Spleen (tissue), 7 donors: ENCODE results near the gene SUN2.

Experiments
- POLR2A ChIP-seq, 3 donors: fragments of 450-650 bp; IDR thresholded peaks; one replicate each; pipeline ENCODE4 v1.5.1; 2017; ENCODE audit warnings: antibody characterized with exemption in 3 of 3, mild to moderate bottlenecking in 1 of 3
- POLR2AphosphoS5 ChIP-seq, 3 donors: sonication (generic); formaldehyde crosslinking; IDR thresholded peaks; one replicate each; pipeline ENCODE4 v1.5.1; 2017; ENCODE audit warnings: antibody characterized with exemption in 3 of 3
- TF ChIP-seq, protein P1 (sequence below), 11 experiments: fragments of 200-600 bp in 7 of 11; fragments of 450-650 bp in 4 of 11; sonication (generic) in 4 of 11; IDR thresholded peaks in 8 of 11; conservative IDR thresholded peaks in 3 of 11; 1 replicate in 7 of 11; 2 replicates in 4 of 11; pipeline versions ENCODE4 v1.4.0 to v1.8.0; 2016 to 2021; ENCODE audit warnings: antibody characterized with exemption in 11 of 11, inconsistent platforms in 4 of 11, mild to moderate bottlenecking in 1 of 11
- donor health status: DM: no; HTN: no; CAD: no; lungs with moderate emphysema.
- donor health status: DM: no; HTN: no; CAD: no.
- donor health status: DM: no; HTN: no; CAD: no.

DNA sequence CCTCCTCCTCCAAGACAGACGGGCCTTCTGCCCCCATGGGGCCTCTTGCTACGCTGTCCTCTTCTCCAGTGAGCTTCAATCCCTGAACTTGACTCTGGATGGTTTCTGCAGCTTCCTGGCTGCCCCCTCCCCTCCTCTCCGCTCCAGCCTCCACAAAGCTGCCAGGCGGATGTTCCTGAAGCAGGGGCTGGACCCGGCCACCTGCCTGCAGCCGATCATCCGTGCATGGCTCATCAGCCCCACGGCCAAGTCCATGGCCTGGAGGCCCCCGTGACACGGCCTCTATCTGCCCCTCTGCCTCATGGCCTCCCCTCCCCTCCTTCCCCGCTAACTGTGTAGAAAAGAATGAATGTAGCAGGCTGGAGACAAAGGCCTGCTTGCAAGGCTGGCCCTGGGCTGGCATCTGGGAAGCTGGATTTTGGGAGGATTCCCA, 6.8 kb upstream of the SUN2 start:
- TF ChIP-seq, protein P1, sequence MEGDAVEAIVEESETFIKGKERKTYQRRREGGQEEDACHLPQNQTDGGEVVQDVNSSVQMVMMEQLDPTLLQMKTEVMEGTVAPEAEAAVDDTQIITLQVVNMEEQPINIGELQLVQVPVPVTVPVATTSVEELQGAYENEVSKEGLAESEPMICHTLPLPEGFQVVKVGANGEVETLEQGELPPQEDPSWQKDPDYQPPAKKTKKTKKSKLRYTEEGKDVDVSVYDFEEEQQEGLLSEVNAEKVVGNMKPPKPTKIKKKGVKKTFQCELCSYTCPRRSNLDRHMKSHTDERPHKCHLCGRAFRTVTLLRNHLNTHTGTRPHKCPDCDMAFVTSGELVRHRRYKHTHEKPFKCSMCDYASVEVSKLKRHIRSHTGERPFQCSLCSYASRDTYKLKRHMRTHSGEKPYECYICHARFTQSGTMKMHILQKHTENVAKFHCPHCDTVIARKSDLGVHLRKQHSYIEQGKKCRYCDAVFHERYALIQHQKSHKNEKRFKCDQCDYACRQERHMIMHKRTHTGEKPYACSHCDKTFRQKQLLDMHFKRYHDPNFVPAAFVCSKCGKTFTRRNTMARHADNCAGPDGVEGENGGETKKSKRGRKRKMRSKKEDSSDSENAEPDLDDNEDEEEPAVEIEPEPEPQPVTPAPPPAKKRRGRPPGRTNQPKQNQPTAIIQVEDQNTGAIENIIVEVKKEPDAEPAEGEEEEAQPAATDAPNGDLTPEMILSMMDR (IDR thresholded peaks at IDR 0.05 in 8 of 11, conservative IDR thresholded peaks at IDR 0.05 in 3 of 11), result no peak
- TF ChIP-seq POLR2A (IDR thresholded peaks at IDR 0.05), result no peak
- no peak for TF ChIP-seq POLR2AphosphoS5 (IDR thresholded peaks at IDR 0.05)
